Head of caudate nucleus (tissue), 42 donors: ENCODE data around the gene ACSL1.
"Not testable (repeated sequence)": the region's sequence is repeated elsewhere in the genome, so short reads cannot be mapped to it uniquely, and the experiment has no call there.

ENCODE experiments used
- DNase-seq, 42 donors: peaks; one replicate each; pipeline versions ENCODE4 v3.0.0 to v3.0.0-alpha.2; 2020 to 2021; ENCODE audit warnings: mixed read lengths in 7 of 42
- intact Hi-C: fragments of 100-400 bp; cut with DNase I; formaldehyde crosslinking; loops from one replicate; pipeline ENCODE4 v1.15.0; 2022

ACSL1 gene

GRCh38 chr4:184844742-184845141, 19.0 kb upstream of the ACSL1 start:
- intact Hi-C loops = no loop called here
- DNase-seq = no peak

GRCh38 chr4:184843984-184844554, 18.3 kb upstream of the ACSL1 start:
- intact Hi-C loops = no loop called here

GRCh38 chr4:184839075-184839399, 13.3 kb upstream of the ACSL1 start:
- intact Hi-C loops, DNase-seq: not testable (repeated sequence)

More at GRCh38 chr4:184843984-184844554, 18.3 kb upstream of the ACSL1 start:
- DNase-seq = peak in 23 of 42 donors; percentile 19 to 83 (median 49)

GRCh38 chr4:184838249-184839074, 12.7 kb upstream of the ACSL1 start:
- no peak for DNase-seq
- intact Hi-C loops = no loop called here

- intact Hi-C loops = no loop called here
- DNase-seq = no peak
Observed at GRCh38 chr4:184836613-184837012, 10.8 kb upstream of the ACSL1 start.

GRCh38 chr4:184833046-184833838, 7.5 kb upstream of the ACSL1 start:
- DNase-seq = no peak
- intact Hi-C loops = no loop called here

GRCh38 chr4:184831153-184831552, 5.4 kb upstream of the ACSL1 start:
- DNase-seq = no peak
- intact Hi-C loops = no loop called here

- intact Hi-C loops = loop anchor here (5.0 kb wide), 1 partner anchor 179 kb away; the partner anchor contains the start of genes CASP3 and PRIMPOL
- DNase-seq = no peak
Observed at GRCh38 chr4:184826691-184827270, 1.0 kb upstream of the ACSL1 start.

GRCh38 chr4:184825141-184825895, 450 bp downstream of the ACSL1 start:
- intact Hi-C loops = loop anchor here (5.0 kb wide), 1 partner anchor 178 kb away; the partner anchor contains the start of genes CASP3 and PRIMPOL
- DNase-seq = peak in 23 of 42 donors; percentile 14 to 64 (median 45)

GRCh38 chr4:184824776-184825084, 1.0 kb downstream of the ACSL1 start:
- intact Hi-C loops = loop anchor here (5.0 kb wide), 1 partner anchor 177 kb away; the partner anchor contains the start of genes CASP3 and PRIMPOL
- no peak for DNase-seq

- no peak for DNase-seq
- intact Hi-C loops = no loop called here
Observed at GRCh38 chr4:184824081-184824775, 1.5 kb downstream of the ACSL1 start.

- no peak for DNase-seq
- intact Hi-C loops = no loop called here
Observed at GRCh38 chr4:184823014-184823413, 2.8 kb downstream of the ACSL1 start.

GRCh38 chr4:184822356-184822755, 3.4 kb downstream of the ACSL1 start:
- intact Hi-C loops = no loop called here
- no peak for DNase-seq

GRCh38 chr4:184821242-184821641, 4.5 kb downstream of the ACSL1 start:
- intact Hi-C loops = no loop called here
- no peak for DNase-seq

GRCh38 chr4:184819786-184820185, 6.0 kb downstream of the ACSL1 start:
- intact Hi-C loops = loop anchor here (5.0 kb wide), 1 partner anchor 72 kb away; no protein-coding TSS in a partner anchor
- no peak for DNase-seq

GRCh38 chr4:184818216-184818564, 7.6 kb downstream of the ACSL1 start:
- no peak for DNase-seq
- intact Hi-C loops = loop anchor here (5.0 kb wide), 1 partner anchor 71 kb away; no protein-coding TSS in a partner anchor

- DNase-seq = no peak
- intact Hi-C loops = loop anchor here (5.0 kb wide), 1 partner anchor 70 kb away; no protein-coding TSS in a partner anchor
Observed at GRCh38 chr4:184817494-184818215, 8.1 kb downstream of the ACSL1 start.
